ENCODE measurements around the gene IL10RA.

IL10RA gene

GRCh38 chr11:118017111-118017510 is 30.9 kb downstream of the IL10RA start:
- TF ChIP-seq CTCF (IDR thresholded peaks at IDR 0.05; ENCODE audit: low read depth, low read length, missing control alignments), result no peak
- no peak overlapping the region for H3K4me3 ChIP-seq (ENCODE audit: low read depth, low read length)
- no peak for DNase-seq (ENCODE audit: low read depth)

- DNase-seq (ENCODE audit: low read depth), result no peak
- no peak for TF ChIP-seq CTCF (IDR thresholded peaks at IDR 0.05; ENCODE audit: low read depth, low read length, missing control alignments)
- no peak overlapping the region for H3K4me3 ChIP-seq (ENCODE audit: low read depth, low read length)
Measured at GRCh38 chr11:118017631-118018315, 31.6 kb downstream of the IL10RA start.

- no peak for TF ChIP-seq CTCF (IDR thresholded peaks at IDR 0.05; ENCODE audit: low read depth, low read length, missing control alignments)
- DNase-seq (ENCODE audit: low read depth), result no peak
- no peak overlapping the region for H3K4me3 ChIP-seq (ENCODE audit: low read depth, low read length)
Measured at GRCh38 chr11:118018401-118018800, 32.2 kb downstream of the IL10RA start.

GRCh38 chr11:118021146-118021545 is 35.0 kb downstream of the IL10RA start:
- no peak for DNase-seq (ENCODE audit: low read depth)
- no peak for TF ChIP-seq CTCF (IDR thresholded peaks at IDR 0.05; ENCODE audit: low read depth, low read length, missing control alignments)
- no peak overlapping the region for H3K4me3 ChIP-seq (ENCODE audit: low read depth, low read length)

GRCh38 chr11:118027694-118028093 is 41.5 kb downstream of the IL10RA start:
- TF ChIP-seq CTCF (IDR thresholded peaks at IDR 0.05; ENCODE audit: low read depth, low read length, missing control alignments), result no peak
- H3K4me3 ChIP-seq (ENCODE audit: low read depth, low read length), result no peak overlapping the region
- no peak for DNase-seq (ENCODE audit: low read depth)

- no peak for TF ChIP-seq CTCF (IDR thresholded peaks at IDR 0.05; ENCODE audit: low read depth, low read length, missing control alignments)
- no peak for DNase-seq (ENCODE audit: low read depth)
Measured at GRCh38 chr11:118028626-118029025, 42.4 kb downstream of the IL10RA start.

GRCh38 chr11:118033443-118033842 is 47.2 kb downstream of the IL10RA start:
- TF ChIP-seq CTCF (IDR thresholded peaks at IDR 0.05; ENCODE audit: low read depth, low read length, missing control alignments), result no peak
- H3K4me3 ChIP-seq (ENCODE audit: low read depth, low read length), result no peak overlapping the region
- no peak for DNase-seq (ENCODE audit: low read depth)

More at GRCh38 chr11:118028626-118029025, 42.4 kb downstream of the IL10RA start:
- H3K4me3 ChIP-seq (ENCODE audit: low read depth, low read length), result no peak overlapping the region

All from GM12864 (cell line).